Nephron progenitor cell (in vitro differentiated cells): ENCODE measurements around the gene CARS1.

Experiments used
- DNase-seq: peaks from one replicate; pipeline ENCODE4 v3.0.0; 2021
- H3K27ac Mint-ChIP-seq: 2 replicates; pipeline ENCODE4 v1.8.0; 2021; ENCODE audit warnings: mild to moderate bottlenecking, moderate library complexity, mixed read lengths
- H3K27me3 Mint-ChIP-seq: 2 replicates; pipeline ENCODE4 v1.8.0; 2021; ENCODE audit warnings: mild to moderate bottlenecking, low read depth, mixed read lengths; ENCODE audit not compliant: poor library complexity
- H3K36me3 Mint-ChIP-seq: 2 replicates; pipeline ENCODE4 v1.8.0; 2021; ENCODE audit warnings: low read depth, mixed read lengths
- H3K4me1 Mint-ChIP-seq: 2 replicates; pipeline ENCODE4 v1.8.0; 2021; ENCODE audit warnings: mixed read lengths
- H3K4me3 Mint-ChIP-seq: 2 replicates; pipeline ENCODE4 v1.8.0; 2021; ENCODE audit warnings: mild to moderate bottlenecking, moderate library complexity, mixed read lengths
- H3K9me3 Mint-ChIP-seq: 2 replicates; pipeline ENCODE4 v1.8.0; 2021; ENCODE audit warnings: mild to moderate bottlenecking, moderate library complexity, mixed read lengths
- TF ChIP-seq, protein P1 (sequence below): fragments of 200-600 bp; sonication (generic); IDR thresholded peaks from 2 replicates; pipeline ENCODE4 v1.5.0; 2021; ENCODE audit warnings: antibody characterized with exemption

CARS1 gene

DNA sequence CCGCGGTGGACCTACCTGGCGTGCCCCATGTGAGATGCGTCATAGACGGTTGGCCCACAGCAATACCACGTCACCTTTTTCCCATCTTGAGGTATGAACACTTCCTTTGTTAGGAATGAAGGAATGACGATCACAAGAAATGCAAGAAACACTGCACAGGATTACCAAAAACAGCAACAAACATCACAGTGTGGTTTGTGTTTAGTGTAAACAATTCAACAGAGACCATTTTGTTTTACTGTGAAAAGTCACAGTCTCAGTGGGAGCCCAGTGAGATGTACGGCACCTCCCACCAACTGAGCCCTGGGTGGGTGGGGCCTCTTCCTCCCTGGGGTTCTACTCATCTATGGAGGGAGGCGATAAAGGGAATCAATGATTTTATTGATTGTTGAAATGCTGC, 16.3 kb downstream of the CARS1 start:
- peaks cover 34% of the 10 kb centered on the region for H3K36me3 Mint-ChIP-seq
- peak overlapping the region; percentile 50 for H3K27ac Mint-ChIP-seq

DNA sequence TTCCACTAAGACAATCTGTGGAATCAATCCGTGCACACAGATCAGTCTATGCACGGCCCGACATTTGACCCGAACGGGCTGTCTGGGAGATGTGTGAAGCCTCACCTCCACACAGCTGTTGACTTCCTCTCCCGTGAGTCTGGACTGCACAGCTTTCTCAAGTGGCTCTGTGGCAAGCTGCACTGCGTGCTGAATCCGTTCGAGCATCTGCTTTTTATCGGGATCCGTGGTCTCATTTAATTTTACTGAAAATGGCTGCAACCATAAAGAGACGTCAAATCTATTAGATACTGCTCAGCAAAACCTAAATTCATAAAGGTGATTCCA, 19.3 kb downstream of the CARS1 start:
- H3K27me3 Mint-ChIP-seq = no peaks in the 10 kb centered on the region
- peaks cover 32% of the 10 kb centered on the region for H3K36me3 Mint-ChIP-seq
- DNase-seq = no peak
- no peak overlapping the region for H3K4me3 Mint-ChIP-seq
- TF ChIP-seq, protein P1, sequence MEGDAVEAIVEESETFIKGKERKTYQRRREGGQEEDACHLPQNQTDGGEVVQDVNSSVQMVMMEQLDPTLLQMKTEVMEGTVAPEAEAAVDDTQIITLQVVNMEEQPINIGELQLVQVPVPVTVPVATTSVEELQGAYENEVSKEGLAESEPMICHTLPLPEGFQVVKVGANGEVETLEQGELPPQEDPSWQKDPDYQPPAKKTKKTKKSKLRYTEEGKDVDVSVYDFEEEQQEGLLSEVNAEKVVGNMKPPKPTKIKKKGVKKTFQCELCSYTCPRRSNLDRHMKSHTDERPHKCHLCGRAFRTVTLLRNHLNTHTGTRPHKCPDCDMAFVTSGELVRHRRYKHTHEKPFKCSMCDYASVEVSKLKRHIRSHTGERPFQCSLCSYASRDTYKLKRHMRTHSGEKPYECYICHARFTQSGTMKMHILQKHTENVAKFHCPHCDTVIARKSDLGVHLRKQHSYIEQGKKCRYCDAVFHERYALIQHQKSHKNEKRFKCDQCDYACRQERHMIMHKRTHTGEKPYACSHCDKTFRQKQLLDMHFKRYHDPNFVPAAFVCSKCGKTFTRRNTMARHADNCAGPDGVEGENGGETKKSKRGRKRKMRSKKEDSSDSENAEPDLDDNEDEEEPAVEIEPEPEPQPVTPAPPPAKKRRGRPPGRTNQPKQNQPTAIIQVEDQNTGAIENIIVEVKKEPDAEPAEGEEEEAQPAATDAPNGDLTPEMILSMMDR = no peak
- no peaks in the 10 kb centered on the region for H3K9me3 Mint-ChIP-seq
- H3K4me1 Mint-ChIP-seq = peaks cover 6% of the 10 kb centered on the region
- H3K27ac Mint-ChIP-seq = no peak overlapping the region

More for the DNA sequence above, 16.3 kb downstream of the CARS1 start:
- TF ChIP-seq, protein P1 = no peak
- no peak for DNase-seq
- Mint-ChIP-seq H3K4me1 (peaks cover 19% of the 10 kb centered on the region), H3K27me3 (no peaks in the 10 kb centered on the region), H3K4me3 (no peak overlapping the region), H3K9me3 (no peaks in the 10 kb centered on the region)

DNA sequence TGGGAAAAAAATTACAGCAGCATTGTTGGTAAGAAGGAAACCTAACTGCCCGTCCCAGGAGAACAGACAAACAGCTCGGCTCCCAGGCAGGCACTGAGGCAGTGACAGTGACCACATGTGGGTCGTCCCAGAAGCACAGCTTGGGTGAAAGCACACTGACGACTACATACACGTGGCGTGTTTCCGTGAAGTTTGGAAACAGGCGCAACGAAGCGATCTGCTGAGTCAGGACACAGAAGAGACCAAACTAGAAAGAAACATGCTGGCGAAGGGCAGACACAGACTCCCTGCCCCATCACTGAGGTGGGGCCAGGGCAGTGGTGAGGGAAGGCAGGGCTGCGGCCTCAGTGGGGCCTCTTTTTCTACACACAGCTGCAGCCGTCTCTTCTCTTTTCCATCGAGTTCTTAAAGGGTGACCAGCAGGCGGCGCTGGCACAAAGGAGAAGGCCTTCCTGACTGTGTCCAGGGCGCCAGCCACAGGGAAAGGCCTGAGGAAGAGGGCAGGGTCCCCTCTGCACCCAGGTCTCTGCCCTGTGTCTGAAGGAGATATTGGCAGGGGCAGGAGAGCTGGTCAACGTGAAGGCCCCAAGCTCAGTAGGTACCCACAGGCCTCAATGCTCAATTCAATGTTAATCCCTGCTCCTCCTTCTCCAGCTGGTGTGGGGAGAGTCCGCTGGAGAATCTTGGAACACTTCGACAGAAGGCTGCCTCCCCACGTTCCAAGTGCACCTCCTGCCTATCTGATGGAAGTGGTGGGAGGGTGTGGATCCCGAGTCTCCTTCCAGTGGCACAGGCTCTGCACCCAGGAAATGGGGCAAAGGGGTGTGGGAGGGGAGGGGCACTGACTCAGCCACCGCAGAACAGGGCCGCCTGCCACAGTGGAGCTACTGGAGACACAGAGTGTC, 19.9 kb downstream of the CARS1 start:
- TF ChIP-seq, protein P1 = peak; percentile 89
- Mint-ChIP-seq H3K4me1 (peaks cover under 1% of the 10 kb centered on the region), H3K4me3 (no peak overlapping the region), H3K9me3 (no peaks in the 10 kb centered on the region), H3K36me3 (peaks cover 38% of the 10 kb centered on the region), H3K27me3 (no peaks in the 10 kb centered on the region), H3K27ac (no peak overlapping the region)
- peak; percentile 88 for DNase-seq

DNA sequence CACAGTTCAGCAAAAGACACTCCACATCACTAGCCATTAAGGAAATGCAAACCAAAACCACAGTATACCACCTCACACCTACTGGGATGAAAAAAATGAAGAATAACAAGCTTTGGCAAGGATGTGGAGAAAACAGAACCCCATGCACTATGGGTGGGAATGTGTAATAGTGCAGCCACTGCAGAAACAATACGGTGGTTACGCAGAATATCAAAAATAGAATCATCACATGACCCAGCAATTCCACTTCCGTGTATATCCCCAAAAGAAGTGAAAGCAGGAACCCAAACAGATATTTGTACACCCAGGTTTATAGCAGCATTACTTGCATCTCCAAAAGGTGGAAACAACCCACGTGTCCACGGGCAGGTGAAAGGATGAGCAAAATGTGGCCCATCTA, 20.8 kb downstream of the CARS1 start:
- Mint-ChIP-seq H3K27me3 (no peaks in the 10 kb centered on the region), H3K9me3 (no peaks in the 10 kb centered on the region), H3K4me1 (no peaks in the 10 kb centered on the region), H3K36me3 (peaks cover 35% of the 10 kb centered on the region), H3K27ac (no peak overlapping the region), H3K4me3 (no peak overlapping the region)
- no peak for DNase-seq
- TF ChIP-seq, protein P1 = no peak

DNA sequence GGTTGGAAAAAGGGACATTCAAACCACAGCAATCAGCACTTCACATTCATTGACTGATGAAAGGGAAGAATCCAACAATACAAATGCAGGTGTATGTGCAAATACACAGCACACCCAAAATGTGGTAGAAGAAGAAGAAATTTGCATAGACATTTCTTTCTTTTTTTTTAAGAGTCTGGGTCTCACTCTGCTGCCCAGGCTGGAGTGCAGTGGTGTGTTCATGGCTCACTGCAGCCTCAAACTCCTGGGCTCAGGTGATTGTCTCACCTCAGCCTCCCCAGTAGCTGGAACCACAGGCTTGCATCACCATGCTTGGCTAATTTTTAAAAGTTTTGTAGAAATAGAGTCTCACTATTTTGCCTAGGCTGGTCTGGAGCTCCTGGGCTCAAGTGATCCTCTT, 21.9 kb downstream of the CARS1 start:
- no peak overlapping the region for H3K27ac Mint-ChIP-seq
- TF ChIP-seq, protein P1 = no peak
- peaks cover 40% of the 10 kb centered on the region for H3K36me3 Mint-ChIP-seq
- no peak for DNase-seq
- no peaks in the 10 kb centered on the region for H3K4me1 Mint-ChIP-seq
- no peaks in the 10 kb centered on the region for H3K27me3 Mint-ChIP-seq
- H3K9me3 Mint-ChIP-seq = no peaks in the 10 kb centered on the region
- H3K4me3 Mint-ChIP-seq = no peak overlapping the region
